Upper lobe of right lung (tissue), 1 donor: ENCODE measurements around the gene KCNJ15. TPM values are rescaled to one million over a fixed set of nuclear protein-coding genes. Genes with fewer than 3 reads are reported as not detected.

Experiments used
- ATAC-seq: fragments of 200-7000 bp; cut with Tn5 transposase; one replicate; pipeline ENCODE4 v1.9.1; 2020; ENCODE audit warnings: mild to moderate bottlenecking, moderate library complexity
- DNase-seq: peaks from one replicate; pipeline ENCODE4 v3.0.0-alpha.2; 2020
- H3K27ac ChIP-seq: fragments of 200-600 bp; one replicate; pipeline ENCODE4 v1.8.0; 2022
- H3K27me3 ChIP-seq: fragments of 200-600 bp; one replicate; pipeline ENCODE4 v1.8.0; 2022; ENCODE audit warnings: mild to moderate bottlenecking
- H3K36me3 ChIP-seq: fragments of 200-600 bp; one replicate; pipeline ENCODE4 v1.8.0; 2022
- H3K4me1 ChIP-seq: fragments of 200-600 bp; one replicate; pipeline ENCODE4 v1.8.0; 2022
- H3K4me3 ChIP-seq: fragments of 200-600 bp; one replicate; pipeline ENCODE4 v1.8.0; 2022; ENCODE audit warnings: mild to moderate bottlenecking
- H3K9me3 ChIP-seq: fragments of 200-600 bp; one replicate; pipeline ENCODE4 v1.8.0; 2022
- CTCF ChIP-seq: fragments of 200-600 bp; IDR thresholded peaks from one replicate; pipeline ENCODE4 v1.8.0; 2022; ENCODE audit warnings: antibody characterized with exemption
- intact Hi-C: fragments of 100-400 bp; cut with DNase I; formaldehyde crosslinking; loops from one replicate; pipeline ENCODE4 v1.11.0; 2022
- long read RNA-seq: library from polyadenylated mRNA; unstranded; transcript quantifications from one replicate; pipeline ENCODE4 v2.0.0, GENCODE V29; 2021
- total RNA-seq: library from RNA; stranded (reverse); fragmentation: NEBNext Ultra II Directional; extraction: Animal tissue kit (Norgen Biotek cat#: 25700); gene quantifications from one replicate; pipeline ENCODE4 v1.2.1, GENCODE V29; 2021
- donor health status: DM: no; HTN: yes; CAD: no; lungs with severe emphysema.

The KCNJ15 gene
- total RNA-seq, result 80.1 TPM
- long read RNA-seq, full-length matches to known transcripts, result 9 of 37 reads
- long read RNA-seq, partial matches to known transcripts, result 4 of 37 reads
- long read RNA-seq, other reads (novel, unspliced or antisense), result 24 of 37 reads

- Histone ChIP-seq H3K27me3 (no peaks in the 10 kb centered on the region), H3K4me1 (peaks cover 5% of the 10 kb centered on the region), H3K36me3 (no peaks in the 10 kb centered on the region), H3K27ac (peak within 1 kb of the TSS; percentile 78), H3K9me3 (no peaks in the 10 kb centered on the region), H3K4me3 (peak within 1 kb of the TSS; percentile 47)
- no peak for TF ChIP-seq CTCF
- intact Hi-C loops, result no loop called here
- peak; percentile 52 for ATAC-seq
- no peak for DNase-seq
These were observed at the start of gene KCNJ15 for GRCh38 chr21:38256599-38257302. KCNJ15 (plus strand) TSS chr21:38256991; CDS start chr21:38299262, 42,271 bp downstream.

GRCh38 chr21:38208118-38208517, 48.7 kb upstream of the KCNJ15 start:
- intact Hi-C loops, result no loop called here
- ATAC-seq, result no peak
- H3K9me3 ChIP-seq, result no peaks in the 10 kb centered on the region
- H3K27me3 ChIP-seq, result no peaks in the 10 kb centered on the region
- no peak for DNase-seq
- H3K4me3 ChIP-seq, result no peak overlapping the region
- no peaks in the 10 kb centered on the region for H3K4me1 ChIP-seq
- no peaks in the 10 kb centered on the region for H3K36me3 ChIP-seq
- H3K27ac ChIP-seq, result no peak overlapping the region
- TF ChIP-seq CTCF, result no peak

- Histone ChIP-seq H3K4me3 (no peak overlapping the region), H3K9me3 (no peaks in the 10 kb centered on the region), H3K4me1 (no peaks in the 10 kb centered on the region), H3K36me3 (no peaks in the 10 kb centered on the region), H3K27me3 (no peaks in the 10 kb centered on the region), H3K27ac (no peak overlapping the region)
- no peak for TF ChIP-seq CTCF
- no peak for DNase-seq
- intact Hi-C loops, result no loop called here
- ATAC-seq, result no peak
These were observed 45.5 kb upstream of the KCNJ15 start for GRCh38 chr21:38211321-38211720.

GRCh38 chr21:38212706-38213105, 44.1 kb upstream of the KCNJ15 start:
- Histone ChIP-seq H3K27me3 (no peaks in the 10 kb centered on the region), H3K9me3 (no peaks in the 10 kb centered on the region), H3K36me3 (no peaks in the 10 kb centered on the region), H3K4me3 (no peak overlapping the region), H3K4me1 (no peaks in the 10 kb centered on the region), H3K27ac (no peak overlapping the region)
- DNase-seq (no peak), ATAC-seq (no peak)
- intact Hi-C loops, result no loop called here
- TF ChIP-seq CTCF, result no peak

- no peaks in the 10 kb centered on the region for H3K36me3 ChIP-seq
- peaks cover 7% of the 10 kb centered on the region for H3K4me1 ChIP-seq
- intact Hi-C loops, result loop anchor here (5.0 kb wide), 1 partner anchor 133 kb away; no protein-coding TSS in a partner anchor
- peaks cover 7% of the 10 kb centered on the region for H3K9me3 ChIP-seq
- DNase-seq, result peak; percentile 77
- peak; percentile 99 for TF ChIP-seq CTCF
- ATAC-seq, result peak; percentile 99
- H3K27ac ChIP-seq, result no peak overlapping the region
- no peaks in the 10 kb centered on the region for H3K27me3 ChIP-seq
- H3K4me3 ChIP-seq, result no peak overlapping the region
These were observed 37.7 kb upstream of the KCNJ15 start for GRCh38 chr21:38219049-38219628.
